GM13977 (cell line): ENCODE measurements around the gene ELFN1.

Experiments used
- DNase-seq: peaks from one replicate; pipeline ENCODE4 v3.0.0; 2012; ENCODE audit warnings: low spot score
- CTCF ChIP-seq: IDR thresholded peaks from 2 replicates; pipeline ENCODE4 v1.5.1; 2012; ENCODE audit warnings: mild to moderate bottlenecking, control low read depth; ENCODE audit not compliant: insufficient read depth; ENCODE audit errors: extremely low read depth, missing control alignments
- in situ Hi-C: fragments of 300-500 bp; cut with MboI; formaldehyde crosslinking; loops from one replicate; pipeline ENCODE4 v1.12.0; 2022; ENCODE audit warnings: low sequenced_read_pairs, low pct_unique_long_range_greater_than_20kb, mixed read lengths, inconsistent platforms; ENCODE audit not compliant: unreplicated experiment

ELFN1 gene

DNA sequence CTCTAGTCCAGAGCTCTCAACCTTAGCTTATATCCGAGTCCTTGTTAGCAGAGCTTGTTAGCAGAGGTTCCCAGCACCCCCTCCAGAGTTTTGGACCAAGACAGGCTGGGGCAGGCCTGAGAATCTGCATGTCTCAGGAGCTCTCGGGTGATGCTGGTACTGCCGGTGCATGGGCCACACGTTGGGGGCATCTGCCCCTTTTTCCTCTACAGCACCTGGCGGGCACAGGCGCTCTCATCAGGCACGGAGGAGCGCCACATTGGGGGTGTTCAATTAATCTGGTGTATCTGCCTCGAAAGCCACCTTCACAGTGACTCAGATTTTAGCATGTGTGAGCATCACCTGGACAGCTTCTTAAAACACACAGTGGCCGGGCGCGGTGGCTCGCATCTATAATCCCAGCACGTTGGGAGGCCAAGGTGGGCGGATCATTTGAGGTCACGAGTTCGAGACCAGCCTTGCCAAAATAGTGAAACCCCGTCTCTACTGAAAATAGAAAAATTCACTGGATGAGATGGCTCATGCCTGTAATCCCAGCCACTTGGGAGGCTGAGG, 117.7 kb downstream of the ELFN1 start:
- DNase-seq = no peak
- no peak for TF ChIP-seq CTCF
- in situ Hi-C loops = no loop called here

DNA sequence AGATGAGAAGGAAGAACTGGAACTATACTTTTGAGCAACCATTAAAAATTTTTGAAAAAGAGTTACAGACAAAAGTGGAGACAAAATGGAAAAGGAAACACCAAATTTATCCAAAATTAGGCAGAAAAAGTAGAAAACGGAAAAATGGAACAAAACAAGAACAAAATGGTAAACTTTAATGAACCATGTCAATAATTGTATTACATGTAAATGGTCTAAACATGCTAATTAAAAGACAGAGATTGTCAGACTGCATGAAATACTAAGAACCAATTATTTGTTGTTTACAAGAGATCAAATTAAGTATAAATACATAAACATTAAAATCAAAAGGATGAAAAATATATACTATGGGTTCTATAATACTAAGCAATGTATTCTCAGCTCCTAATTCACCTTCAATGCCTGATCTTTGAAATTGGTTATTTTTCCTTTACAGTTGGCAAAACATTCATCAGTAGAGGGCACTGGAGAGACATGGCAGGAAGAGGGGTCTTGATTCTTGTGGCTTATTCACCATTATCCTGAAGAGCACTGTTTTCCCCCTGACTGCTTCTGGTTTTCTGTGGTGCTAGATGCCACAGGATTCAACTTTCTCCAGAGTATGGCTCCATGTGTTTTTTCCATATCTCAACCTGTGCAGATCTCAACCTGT, 124.9 kb downstream of the ELFN1 start:
- in situ Hi-C loops = no loop called here
- TF ChIP-seq CTCF = peak; percentile 50
- DNase-seq = no peak
